Astrocyte (in vitro differentiated cells and primary cell): ENCODE results near the gene NKAIN2. TPM values are rescaled to one million over a fixed set of nuclear protein-coding genes. Genes with fewer than 3 reads are reported as not detected.

Experiments
- DNase-seq: peaks from one replicate; pipeline ENCODE4 v3.0.0-alpha.2; 2010; ENCODE audit warnings: low read depth
- FAIRE-seq: peaks from 2 replicates; lab custom pipeline; 2011; peaks lifted over from hg19 to GRCh38; lab: Jason Lieb, UNC
- H2AFZ ChIP-seq: 2 replicates; pipeline ENCODE4 v1.6.0; 2012; ENCODE audit warnings: low read depth, low read length, inconsistent platforms
- H3K27ac ChIP-seq: 2 replicates; pipeline ENCODE4 v1.5.1; 2011; ENCODE audit warnings: low read depth, low read length, inconsistent platforms
- H3K27me3 ChIP-seq: 2 replicates; pipeline ENCODE4 v1.6.0; 2011; ENCODE audit warnings: low read length, inconsistent platforms; ENCODE audit not compliant: insufficient read depth
- H3K36me3 ChIP-seq: 2 replicates; pipeline ENCODE4 v1.5.1; 2011; ENCODE audit warnings: low read length, inconsistent platforms; ENCODE audit not compliant: insufficient read depth
- H3K4me1 ChIP-seq: 2 replicates; pipeline ENCODE4 v1.5.1; 2011; ENCODE audit warnings: low read length, inconsistent platforms; ENCODE audit not compliant: insufficient read depth
- H3K4me2 ChIP-seq: 2 replicates; pipeline ENCODE4 v1.6.0; 2012; ENCODE audit warnings: low read length, inconsistent platforms
- H3K4me3 ChIP-seq: 2 replicates; pipeline ENCODE4 v1.5.1; 2011; ENCODE audit warnings: low read depth, mild to moderate bottlenecking, low read length, inconsistent platforms; ENCODE audit not compliant: insufficient read depth
- H3K79me2 ChIP-seq: 2 replicates; pipeline ENCODE4 v1.6.0; 2012; ENCODE audit warnings: mild to moderate bottlenecking, low read length, inconsistent platforms; ENCODE audit not compliant: insufficient read depth
- H3K9ac ChIP-seq: 2 replicates; pipeline ENCODE4 v1.6.0; 2012; ENCODE audit warnings: mild to moderate bottlenecking, low read length, inconsistent platforms
- H3K9me3 ChIP-seq: 2 replicates; pipeline ENCODE4 v1.5.1; 2012; ENCODE audit warnings: low read depth, mild to moderate bottlenecking, low read length, inconsistent platforms; ENCODE audit not compliant: insufficient read depth
- H4K20me1 ChIP-seq: 2 replicates; pipeline ENCODE4 v1.6.0; 2012; ENCODE audit warnings: low read length, inconsistent platforms; ENCODE audit not compliant: insufficient read depth
- H3K27ac Mint-ChIP-seq: one replicate; pipeline ENCODE4 v1.8.0; 2021; ENCODE audit warnings: mild to moderate bottlenecking, mixed read lengths; ENCODE audit not compliant: unreplicated experiment
- H3K27me3 Mint-ChIP-seq: one replicate; pipeline ENCODE4 v1.8.0; 2021; ENCODE audit warnings: low read depth, mixed read lengths; ENCODE audit not compliant: unreplicated experiment
- H3K36me3 Mint-ChIP-seq: one replicate; pipeline ENCODE4 v1.8.0; 2021; ENCODE audit warnings: low read depth, mixed read lengths; ENCODE audit not compliant: unreplicated experiment
- H3K4me1 Mint-ChIP-seq: one replicate; pipeline ENCODE4 v1.8.0; 2021; ENCODE audit warnings: low read depth, mixed read lengths; ENCODE audit not compliant: unreplicated experiment
- H3K4me3 Mint-ChIP-seq: one replicate; pipeline ENCODE4 v1.8.0; 2021; ENCODE audit warnings: mild to moderate bottlenecking, moderate library complexity, mixed read lengths; ENCODE audit not compliant: unreplicated experiment
- H3K9me3 Mint-ChIP-seq: one replicate; pipeline ENCODE4 v1.8.0; 2021; ENCODE audit warnings: mild to moderate bottlenecking, mixed read lengths; ENCODE audit not compliant: unreplicated experiment
- EZH2 ChIP-seq: IDR thresholded peaks from 2 replicates; pipeline ENCODE4 v1.6.1; 2012; ENCODE audit warnings: mild to moderate bottlenecking, low read length, inconsistent platforms; ENCODE audit not compliant: insufficient read depth
- total RNA-seq: library from RNA; stranded (reverse); gene quantifications from 2 replicates; pipeline ENCODE4 v1.2.1, GENCODE V29; 2021
- TF ChIP-seq, protein P1 (sequence below): IDR thresholded peaks from 2 replicates; pipeline ENCODE4 v1.5.1; 2011; ENCODE audit warnings: low read depth, mild to moderate bottlenecking, inconsistent platforms, low read length, moderate library complexity; ENCODE audit not compliant: insufficient read depth

The NKAIN2 gene
- total RNA-seq, 1 donor from 2014 or later, result 0.07 TPM

DNA sequence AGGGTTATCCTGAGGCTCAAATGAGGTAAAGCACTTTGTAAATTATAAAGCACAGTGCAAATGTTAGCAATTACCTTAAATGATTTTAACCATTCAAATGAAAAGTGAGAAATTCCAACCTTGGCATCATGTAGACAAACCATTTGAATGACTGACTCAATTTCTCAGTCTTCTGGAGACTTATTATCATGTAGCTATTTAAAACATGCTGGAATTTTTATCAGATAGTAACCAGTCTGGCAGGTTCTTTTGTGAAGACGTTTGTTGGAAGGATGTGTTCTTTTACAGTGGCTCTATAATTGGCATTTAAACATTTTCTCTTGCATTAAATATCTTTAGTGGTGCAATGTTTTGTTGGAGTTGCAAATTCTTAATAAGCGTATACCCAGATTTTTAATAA is 386.6 kb downstream of the NKAIN2 start:
- Histone ChIP-seq H3K4me1 (no peaks in the 10 kb centered on the region), H3K9me3 (no peaks in the 10 kb centered on the region), H3K9ac (no peak overlapping the region), H3K4me2 (no peak overlapping the region), H2AFZ (no peak overlapping the region), H3K27ac (no peak overlapping the region), H4K20me1 (no peaks in the 10 kb centered on the region), H3K79me2 (no peaks in the 10 kb centered on the region), H3K27me3 (no peaks in the 10 kb centered on the region), H3K36me3 (no peaks in the 10 kb centered on the region), H3K4me3 (no peak overlapping the region)
- FAIRE-seq (no peak), DNase-seq (no peak)
- no peak for TF ChIP-seq EZH2
- TF ChIP-seq, protein P1, sequence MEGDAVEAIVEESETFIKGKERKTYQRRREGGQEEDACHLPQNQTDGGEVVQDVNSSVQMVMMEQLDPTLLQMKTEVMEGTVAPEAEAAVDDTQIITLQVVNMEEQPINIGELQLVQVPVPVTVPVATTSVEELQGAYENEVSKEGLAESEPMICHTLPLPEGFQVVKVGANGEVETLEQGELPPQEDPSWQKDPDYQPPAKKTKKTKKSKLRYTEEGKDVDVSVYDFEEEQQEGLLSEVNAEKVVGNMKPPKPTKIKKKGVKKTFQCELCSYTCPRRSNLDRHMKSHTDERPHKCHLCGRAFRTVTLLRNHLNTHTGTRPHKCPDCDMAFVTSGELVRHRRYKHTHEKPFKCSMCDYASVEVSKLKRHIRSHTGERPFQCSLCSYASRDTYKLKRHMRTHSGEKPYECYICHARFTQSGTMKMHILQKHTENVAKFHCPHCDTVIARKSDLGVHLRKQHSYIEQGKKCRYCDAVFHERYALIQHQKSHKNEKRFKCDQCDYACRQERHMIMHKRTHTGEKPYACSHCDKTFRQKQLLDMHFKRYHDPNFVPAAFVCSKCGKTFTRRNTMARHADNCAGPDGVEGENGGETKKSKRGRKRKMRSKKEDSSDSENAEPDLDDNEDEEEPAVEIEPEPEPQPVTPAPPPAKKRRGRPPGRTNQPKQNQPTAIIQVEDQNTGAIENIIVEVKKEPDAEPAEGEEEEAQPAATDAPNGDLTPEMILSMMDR, result no peak
- Mint-ChIP-seq H3K27me3 (no peaks in the 10 kb centered on the region), H3K9me3 (no peaks in the 10 kb centered on the region), H3K4me1 (no peaks in the 10 kb centered on the region), H3K36me3 (no peaks in the 10 kb centered on the region), H3K4me3 (no peak overlapping the region), H3K27ac (no peak overlapping the region)

DNA sequence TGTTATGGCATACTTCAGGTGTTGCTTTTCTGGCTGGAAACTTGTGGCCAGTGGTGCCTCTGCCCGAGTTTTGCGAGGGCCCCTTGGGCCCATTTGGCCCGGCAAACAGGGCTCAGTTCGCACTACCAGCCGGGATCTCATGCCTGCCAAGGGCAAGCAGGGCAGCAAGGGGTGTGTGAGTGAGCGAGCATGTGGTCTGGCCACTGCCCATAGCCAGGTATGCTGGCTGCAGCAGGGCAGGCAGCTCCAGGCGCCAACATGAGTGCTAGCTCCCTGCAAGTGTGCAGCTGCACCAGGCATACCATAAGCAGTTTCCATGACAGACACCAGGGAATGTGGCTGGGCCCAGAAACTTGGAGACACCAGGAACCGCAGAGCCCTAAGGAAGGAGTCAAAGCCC is 389.5 kb downstream of the NKAIN2 start:
- H3K4me3 ChIP-seq, result no peak overlapping the region
- H3K36me3 Mint-ChIP-seq, result no peaks in the 10 kb centered on the region
- no peaks in the 10 kb centered on the region for H3K9me3 Mint-ChIP-seq
- no peak overlapping the region for H3K4me2 ChIP-seq
- no peaks in the 10 kb centered on the region for H3K27me3 ChIP-seq
- TF ChIP-seq, protein P1, result no peak
- TF ChIP-seq EZH2, result no peak
- H3K9ac ChIP-seq, result no peak overlapping the region
- no peaks in the 10 kb centered on the region for H3K36me3 ChIP-seq
- H3K4me3 Mint-ChIP-seq, result no peak overlapping the region
- no peak overlapping the region for H3K27ac ChIP-seq
- H3K27ac Mint-ChIP-seq, result no peak overlapping the region
- no peaks in the 10 kb centered on the region for H3K79me2 ChIP-seq
- H3K9me3 ChIP-seq, result no peaks in the 10 kb centered on the region
- no peaks in the 10 kb centered on the region for H3K27me3 Mint-ChIP-seq
- DNase-seq (no peak), FAIRE-seq (no peak)
- no peaks in the 10 kb centered on the region for H3K4me1 ChIP-seq
- no peak overlapping the region for H2AFZ ChIP-seq
- H4K20me1 ChIP-seq, result no peaks in the 10 kb centered on the region
- no peaks in the 10 kb centered on the region for H3K4me1 Mint-ChIP-seq

DNA sequence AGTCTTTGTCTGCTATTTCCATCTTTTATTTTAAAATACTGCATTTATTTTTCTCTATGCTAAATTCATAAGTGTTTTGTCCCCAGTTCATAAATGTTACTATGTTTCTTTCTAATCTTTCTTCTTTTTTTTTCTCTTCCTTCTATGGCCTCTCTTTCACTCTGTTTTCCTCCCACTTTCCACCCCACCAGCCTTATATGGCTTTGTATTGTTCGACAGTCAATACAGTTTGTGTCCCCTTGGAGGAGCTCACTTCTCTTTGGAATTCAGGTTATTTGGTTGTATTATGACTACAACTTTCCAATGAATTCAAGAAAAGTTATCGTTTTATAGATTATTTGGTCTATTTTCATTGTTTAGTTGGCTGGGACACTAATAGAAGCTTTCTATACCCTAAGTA is 393.5 kb downstream of the NKAIN2 start:
- H3K27ac ChIP-seq, result no peak overlapping the region
- no peaks in the 10 kb centered on the region for H3K9me3 Mint-ChIP-seq
- no peaks in the 10 kb centered on the region for H3K27me3 Mint-ChIP-seq

More for the DNA sequence above, 393.5 kb downstream of the NKAIN2 start:
- no peaks in the 10 kb centered on the region for H3K36me3 ChIP-seq
- H3K9ac ChIP-seq, result no peak overlapping the region
- Mint-ChIP-seq H3K36me3 (no peaks in the 10 kb centered on the region), H3K4me3 (no peak overlapping the region), H3K27ac (no peak overlapping the region), H3K4me1 (peaks cover 2% of the 10 kb centered on the region)
- no peak for DNase-seq
- no peaks in the 10 kb centered on the region for H4K20me1 ChIP-seq
- TF ChIP-seq, protein P1, result no peak
- TF ChIP-seq EZH2, result no peak
- FAIRE-seq, result no peak
- H3K27me3 ChIP-seq, result no peaks in the 10 kb centered on the region
- no peak overlapping the region for H3K4me2 ChIP-seq
- no peak overlapping the region for H3K4me3 ChIP-seq
- no peaks in the 10 kb centered on the region for H3K79me2 ChIP-seq
- H2AFZ ChIP-seq, result no peak overlapping the region
- no peaks in the 10 kb centered on the region for H3K9me3 ChIP-seq
- no peaks in the 10 kb centered on the region for H3K4me1 ChIP-seq
